ENCODE measurements around the gene ZNF777. TPM values are rescaled to one million over a fixed set of nuclear protein-coding genes. Genes with fewer than 3 reads are reported as not detected.
"Not testable (repeated sequence)": the region's sequence is repeated elsewhere in the genome, so short reads cannot be mapped to it uniquely, and the experiment has no call there.

Gene ZNF777
- total RNA-seq, 1 donor from 2014 or later = 13.4 TPM

DNA sequence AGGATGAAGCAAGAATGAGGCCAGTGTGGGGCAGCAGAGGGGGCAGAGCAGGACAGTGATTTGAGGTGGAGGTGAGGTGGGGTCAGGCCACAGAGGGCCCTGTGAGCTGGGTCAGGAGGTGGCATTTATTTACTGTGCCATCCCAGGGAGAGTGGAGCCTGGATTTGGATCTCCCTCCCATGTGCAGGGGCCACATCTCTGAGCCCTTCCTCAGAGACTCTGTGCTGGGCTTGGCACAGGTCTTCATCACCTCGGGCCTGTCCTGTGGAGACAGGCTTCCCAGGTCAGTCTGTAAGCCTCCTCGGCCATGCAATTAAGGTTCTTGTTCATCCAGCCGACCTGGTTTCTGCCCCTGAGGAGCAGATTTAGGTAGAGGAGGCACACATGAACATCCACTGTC lies 40.9 kb downstream of the ZNF777 start:
- Histone ChIP-seq H3K9me3 (no peaks in the 10 kb centered on the region), H3K27ac (no peak overlapping the region), H3K4me3 (no peak overlapping the region), H3K27me3 (no peaks in the 10 kb centered on the region), H3K36me3 (no peaks in the 10 kb centered on the region), H3K4me1 (peaks cover 0 to 3% of the 10 kb centered on the region in 2 donors)
- TF ChIP-seq, protein P1, sequence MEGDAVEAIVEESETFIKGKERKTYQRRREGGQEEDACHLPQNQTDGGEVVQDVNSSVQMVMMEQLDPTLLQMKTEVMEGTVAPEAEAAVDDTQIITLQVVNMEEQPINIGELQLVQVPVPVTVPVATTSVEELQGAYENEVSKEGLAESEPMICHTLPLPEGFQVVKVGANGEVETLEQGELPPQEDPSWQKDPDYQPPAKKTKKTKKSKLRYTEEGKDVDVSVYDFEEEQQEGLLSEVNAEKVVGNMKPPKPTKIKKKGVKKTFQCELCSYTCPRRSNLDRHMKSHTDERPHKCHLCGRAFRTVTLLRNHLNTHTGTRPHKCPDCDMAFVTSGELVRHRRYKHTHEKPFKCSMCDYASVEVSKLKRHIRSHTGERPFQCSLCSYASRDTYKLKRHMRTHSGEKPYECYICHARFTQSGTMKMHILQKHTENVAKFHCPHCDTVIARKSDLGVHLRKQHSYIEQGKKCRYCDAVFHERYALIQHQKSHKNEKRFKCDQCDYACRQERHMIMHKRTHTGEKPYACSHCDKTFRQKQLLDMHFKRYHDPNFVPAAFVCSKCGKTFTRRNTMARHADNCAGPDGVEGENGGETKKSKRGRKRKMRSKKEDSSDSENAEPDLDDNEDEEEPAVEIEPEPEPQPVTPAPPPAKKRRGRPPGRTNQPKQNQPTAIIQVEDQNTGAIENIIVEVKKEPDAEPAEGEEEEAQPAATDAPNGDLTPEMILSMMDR (IDR thresholded peaks at IDR 0.05) = no peak
- DNase-seq (ENCODE audit: low spot score in 2 of 2) = no peak
- intact Hi-C loops (cut with DNase I) = no loop called here

DNA sequence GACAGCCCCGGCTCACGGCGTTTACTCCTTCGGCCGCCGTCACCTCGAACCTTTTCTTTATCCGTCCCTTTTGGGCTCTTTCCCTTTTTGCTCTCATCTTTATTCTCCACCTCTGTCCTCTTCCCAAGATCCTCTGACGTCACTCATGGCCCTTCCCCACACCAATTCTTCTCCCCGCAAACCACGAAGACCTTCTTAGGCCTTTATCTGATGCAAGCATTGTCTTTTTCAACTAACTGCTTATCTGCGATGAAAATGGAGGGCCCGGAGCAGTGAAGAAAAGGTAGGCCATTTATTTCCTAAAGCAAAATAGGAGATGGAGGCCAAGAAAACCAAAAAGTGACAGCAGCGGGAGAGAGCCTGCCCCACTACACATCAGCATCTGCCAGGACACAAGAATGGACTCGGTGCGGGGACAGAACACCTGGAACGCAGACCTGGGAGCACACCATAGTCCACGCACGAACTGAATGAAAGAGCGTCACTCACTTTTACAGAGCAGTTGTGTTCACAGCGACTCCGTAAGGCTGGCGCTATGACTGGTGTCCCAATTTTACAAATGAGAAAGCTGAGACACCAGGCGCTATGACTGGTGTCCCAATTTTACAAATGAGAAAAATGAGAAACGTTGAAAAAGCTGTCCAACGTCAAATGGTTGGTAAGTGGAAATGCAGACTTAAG lies 45.3 kb downstream of the ZNF777 start:
- H3K4me1 ChIP-seq = no peaks in the 10 kb centered on the region
- no peaks in the 10 kb centered on the region for H3K36me3 ChIP-seq
- peak overlapping the region; percentile 34 to 57 for H3K27ac ChIP-seq
- TF ChIP-seq, protein P1 (IDR thresholded peaks at IDR 0.05) = no peak
- no peak for DNase-seq (ENCODE audit: low spot score in 2 of 2)
- intact Hi-C loops (cut with DNase I) = no loop called here
- H3K27me3 ChIP-seq = no peaks in the 10 kb centered on the region
- peak overlapping the region; percentile 30 to 45 for H3K4me3 ChIP-seq
- no peaks in the 10 kb centered on the region for H3K9me3 ChIP-seq

DNA sequence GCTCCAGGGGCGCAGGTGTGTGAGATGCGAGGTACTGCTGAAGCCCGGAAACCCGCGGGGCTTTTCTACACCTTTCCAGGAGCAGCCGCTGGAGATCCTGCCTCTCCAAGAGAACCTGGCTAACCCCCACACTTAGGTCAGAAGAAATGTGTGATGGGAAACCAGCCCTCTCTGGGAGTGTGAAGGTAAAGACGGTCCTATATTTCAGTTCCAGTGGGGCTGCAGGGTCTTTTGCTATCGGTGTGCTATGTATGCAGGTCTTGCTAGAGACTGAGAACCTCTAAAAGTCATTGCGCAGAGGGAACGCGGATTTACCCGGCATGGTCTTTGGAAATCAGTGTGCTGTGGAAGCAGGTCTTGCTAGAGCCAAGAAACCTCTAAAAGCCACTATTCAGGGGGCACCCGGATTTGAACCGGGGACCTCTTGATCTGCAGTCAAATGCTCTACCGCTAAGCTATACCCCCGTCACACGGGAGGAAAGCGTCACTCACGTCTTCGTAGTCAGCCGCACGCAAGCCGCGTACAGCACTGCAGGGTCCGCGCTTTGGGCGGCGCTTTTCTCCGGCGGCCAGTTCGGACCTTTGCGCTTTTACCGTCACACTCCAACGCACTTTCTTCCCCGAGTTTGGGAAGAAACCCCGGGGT lies 46.0 kb downstream of the ZNF777 start:
- Histone ChIP-seq H3K4me3 (peak overlapping the region; percentile 30 to 45), H3K27ac (peak overlapping the region; percentile 34 to 57), H3K9me3 (no peaks in the 10 kb centered on the region), H3K36me3 (no peaks in the 10 kb centered on the region), H3K4me1 (no peaks in the 10 kb centered on the region), H3K27me3 (no peaks in the 10 kb centered on the region)
- TF ChIP-seq, protein P1 (IDR thresholded peaks at IDR 0.05) = no peak
- peak; percentile 15 to 75 for DNase-seq (ENCODE audit: low spot score in 2 of 2)
- intact Hi-C loops (cut with DNase I) = no loop called here

DNA sequence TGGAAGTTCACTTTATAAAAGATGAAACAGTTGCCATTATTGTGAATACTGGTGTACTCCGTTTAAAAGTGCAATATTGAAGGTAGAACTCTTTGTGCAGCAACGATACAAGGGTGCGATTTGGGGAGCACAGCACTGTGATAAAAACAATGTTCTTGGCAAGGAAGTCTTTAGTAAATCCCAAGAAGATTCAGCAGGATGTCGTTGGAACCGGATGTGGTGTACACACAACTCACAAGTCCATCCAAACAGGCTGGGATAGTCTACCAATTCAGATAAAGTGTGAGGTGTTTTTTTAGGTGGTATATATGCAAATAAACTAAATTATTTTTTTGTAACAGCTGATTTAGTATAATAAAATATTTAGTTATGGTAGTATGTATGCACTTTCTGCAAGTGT lies 46.7 kb downstream of the ZNF777 start:
- Histone ChIP-seq H3K27ac (no peak overlapping the region), H3K4me3 (no peak overlapping the region), H3K27me3 (no peaks in the 10 kb centered on the region), H3K9me3 (no peaks in the 10 kb centered on the region), H3K36me3 (no peaks in the 10 kb centered on the region), H3K4me1 (no peaks in the 10 kb centered on the region)
- DNase-seq (ENCODE audit: low spot score in 2 of 2) = no peak
- intact Hi-C loops (cut with DNase I) = no loop called here
- TF ChIP-seq, protein P1 (IDR thresholded peaks at IDR 0.05) = no peak

DNA sequence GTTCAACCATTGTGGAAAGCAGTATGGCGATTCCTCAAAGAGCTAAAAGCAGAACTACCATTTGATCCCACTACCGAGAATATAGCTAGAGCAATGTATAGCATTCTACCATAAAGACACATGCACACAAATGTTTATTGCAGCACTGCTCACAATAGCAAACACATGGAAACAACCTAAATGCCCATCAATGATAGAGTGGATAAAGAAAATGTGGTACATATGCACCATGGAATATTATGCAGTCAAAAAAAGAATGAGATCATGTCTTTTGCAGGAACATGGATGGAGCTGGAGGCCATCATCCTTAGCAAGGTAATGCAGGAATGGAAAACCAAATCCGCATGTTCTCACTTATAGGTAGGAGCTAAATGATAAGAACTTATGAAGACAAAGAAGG lies 47.8 kb downstream of the ZNF777 start:
- H3K27ac ChIP-seq; H3K4me3 ChIP-seq; intact Hi-C loops (cut with DNase I); H3K4me1 ChIP-seq; H3K27me3 ChIP-seq; DNase-seq (ENCODE audit: low spot score in 2 of 2); H3K36me3 ChIP-seq; H3K9me3 ChIP-seq: not testable (repeated sequence)

DNA sequence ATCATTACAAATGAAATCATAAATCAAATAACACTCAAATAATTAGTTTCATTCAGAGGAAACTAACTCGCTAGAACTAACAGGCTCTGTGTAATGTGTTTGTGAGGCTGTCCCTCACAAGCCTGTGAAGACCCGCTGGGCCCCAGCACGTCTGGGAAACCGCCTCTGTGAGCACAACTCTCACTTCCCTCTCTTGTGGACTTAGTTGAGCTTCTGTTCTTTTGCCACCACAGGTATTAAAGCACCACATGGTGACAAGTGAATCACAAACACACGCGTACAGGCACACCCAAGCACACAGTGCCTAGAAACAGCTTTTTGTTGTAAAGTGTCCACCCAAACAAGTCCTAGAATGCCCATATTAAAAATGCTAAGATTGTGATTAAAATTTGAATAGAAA lies 51.0 kb downstream of the ZNF777 start:
- Histone ChIP-seq H3K9me3 (no peaks in the 10 kb centered on the region), H3K4me3 (no peak overlapping the region), H3K4me1 (no peaks in the 10 kb centered on the region), H3K36me3 (no peaks in the 10 kb centered on the region), H3K27me3 (no peaks in the 10 kb centered on the region), H3K27ac (no peak overlapping the region)
- TF ChIP-seq, protein P1 (IDR thresholded peaks at IDR 0.05) = no peak
- intact Hi-C loops (cut with DNase I) = no loop called here
- no peak for DNase-seq (ENCODE audit: low spot score in 2 of 2)
